Measurements from ENCODE around the gene GPC3. TPM values are rescaled to one million over a fixed set of nuclear protein-coding genes. Genes with fewer than 3 reads are reported as not detected.

Gene GPC3
- total RNA-seq, 1 experiment from 2014 or later = not detected

DNA sequence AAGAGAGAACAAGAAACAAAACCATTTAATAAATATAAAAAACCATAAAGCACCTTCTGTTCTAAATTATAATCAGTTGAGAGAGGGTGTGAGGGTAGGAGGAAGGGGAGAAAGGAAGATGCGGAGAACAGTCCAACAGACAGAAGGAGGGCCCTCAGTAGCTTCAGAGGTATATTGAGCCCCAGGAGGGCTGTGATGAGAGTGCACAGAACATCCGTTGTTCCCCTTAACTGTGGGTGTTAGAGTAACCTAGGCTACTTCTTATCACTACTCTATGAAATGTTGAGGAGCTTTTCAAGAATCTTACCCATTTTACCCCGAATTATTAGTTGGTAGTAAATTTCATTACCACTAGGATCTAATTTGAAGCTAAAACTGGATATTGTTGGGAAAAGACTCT is 13.8 kb downstream of the GPC3 start:
- intact Hi-C loops (cut with micrococcal nuclease; ENCODE audit: unreplicated experiment) = no loop called here
- H2AFZ ChIP-seq = no peak overlapping the region
- no peaks in the 10 kb centered on the region for H3K27me3 ChIP-seq (ENCODE audit: insufficient read depth, low read depth)
- no peaks in the 10 kb centered on the region for H3F3A ChIP-seq (ENCODE audit: insufficient read depth, low read depth)
- TF ChIP-seq, protein P1, sequence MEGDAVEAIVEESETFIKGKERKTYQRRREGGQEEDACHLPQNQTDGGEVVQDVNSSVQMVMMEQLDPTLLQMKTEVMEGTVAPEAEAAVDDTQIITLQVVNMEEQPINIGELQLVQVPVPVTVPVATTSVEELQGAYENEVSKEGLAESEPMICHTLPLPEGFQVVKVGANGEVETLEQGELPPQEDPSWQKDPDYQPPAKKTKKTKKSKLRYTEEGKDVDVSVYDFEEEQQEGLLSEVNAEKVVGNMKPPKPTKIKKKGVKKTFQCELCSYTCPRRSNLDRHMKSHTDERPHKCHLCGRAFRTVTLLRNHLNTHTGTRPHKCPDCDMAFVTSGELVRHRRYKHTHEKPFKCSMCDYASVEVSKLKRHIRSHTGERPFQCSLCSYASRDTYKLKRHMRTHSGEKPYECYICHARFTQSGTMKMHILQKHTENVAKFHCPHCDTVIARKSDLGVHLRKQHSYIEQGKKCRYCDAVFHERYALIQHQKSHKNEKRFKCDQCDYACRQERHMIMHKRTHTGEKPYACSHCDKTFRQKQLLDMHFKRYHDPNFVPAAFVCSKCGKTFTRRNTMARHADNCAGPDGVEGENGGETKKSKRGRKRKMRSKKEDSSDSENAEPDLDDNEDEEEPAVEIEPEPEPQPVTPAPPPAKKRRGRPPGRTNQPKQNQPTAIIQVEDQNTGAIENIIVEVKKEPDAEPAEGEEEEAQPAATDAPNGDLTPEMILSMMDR (conservative IDR thresholded peaks at IDR 0.05) = no peak
- TF ChIP-seq EZH2 (IDR thresholded peaks at IDR 0.05; ENCODE audit: low read depth) = no peak
- H3K9me3 ChIP-seq (ENCODE audit: insufficient read depth, low read depth) = no peaks in the 10 kb centered on the region
- no peak for DNase-seq
- CTCF ChIA-PET = no interaction called here
- H3K4me3 ChIP-seq = no peak overlapping the region
- POLR2A ChIA-PET (ENCODE audit: unreplicated experiment) = no interaction called here
- H3K9me2 ChIP-seq (ENCODE audit: insufficient read depth) = peaks cover 5% of the 10 kb centered on the region; the same call in 1 of the 2 replicates
- no peaks in the 10 kb centered on the region for H4K20me1 ChIP-seq (ENCODE audit: insufficient read depth)
- H3K27ac ChIP-seq = no peak overlapping the region
- H3K79me2 ChIP-seq (ENCODE audit: low read depth) = no peaks in the 10 kb centered on the region
- BruUV-seq (replicated peaks) = no TSS peak
- H3K36me3 ChIP-seq (ENCODE audit: low read depth) = no peaks in the 10 kb centered on the region
- H3K4me1 ChIP-seq (replicated peaks; ENCODE audit: insufficient read depth) = no peaks in the 10 kb centered on the region
- H3K4me2 ChIP-seq = no peak overlapping the region

DNA sequence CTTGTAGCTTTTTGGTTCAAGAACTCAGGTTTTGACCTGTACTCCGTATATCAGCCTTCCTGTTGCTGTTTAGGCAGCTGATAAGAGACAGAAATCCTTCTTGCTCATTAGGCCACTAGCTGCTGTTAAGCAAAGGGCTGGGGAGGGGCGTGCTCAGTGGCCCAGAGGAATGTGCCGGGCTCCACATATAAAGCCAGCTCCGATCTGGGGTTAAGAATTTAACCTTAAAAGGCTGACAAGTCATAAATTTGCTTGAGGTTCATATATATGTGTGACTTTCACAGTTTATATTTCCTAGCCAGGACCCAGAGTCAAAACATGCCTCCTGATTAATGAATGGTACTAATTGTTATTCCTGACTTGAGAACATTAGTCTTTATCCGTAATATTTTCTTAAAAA is 15.3 kb downstream of the GPC3 start:
- no peak overlapping the region for H3K4me2 ChIP-seq
- no TSS peak for BruUV-seq (replicated peaks)
- H3K4me1 ChIP-seq (replicated peaks; ENCODE audit: insufficient read depth) = no peaks in the 10 kb centered on the region
- H3K79me2 ChIP-seq (ENCODE audit: low read depth) = no peaks in the 10 kb centered on the region
- CTCF ChIA-PET = no interaction called here
- no peak overlapping the region for H3K27ac ChIP-seq
- H3K36me3 ChIP-seq (ENCODE audit: low read depth) = no peaks in the 10 kb centered on the region
- TF ChIP-seq EZH2 (IDR thresholded peaks at IDR 0.05; ENCODE audit: low read depth) = no peak
- TF ChIP-seq, protein P1 (conservative IDR thresholded peaks at IDR 0.05) = no peak
- H3K9me3 ChIP-seq (ENCODE audit: insufficient read depth, low read depth) = no peaks in the 10 kb centered on the region
- DNase-seq = no peak
- H2AFZ ChIP-seq = no peak overlapping the region
- H3K9me2 ChIP-seq (ENCODE audit: insufficient read depth) = peaks cover 5% of the 10 kb centered on the region; the same call in 1 of the 2 replicates
- no peaks in the 10 kb centered on the region for H3F3A ChIP-seq (ENCODE audit: insufficient read depth, low read depth)
- 0 out of 2 replicates have a peak, but pooled peaks cover 4% of the 10 kb centered on the region for H3K27me3 ChIP-seq (ENCODE audit: insufficient read depth, low read depth)
- POLR2A ChIA-PET (ENCODE audit: unreplicated experiment) = no interaction called here
- H3K4me3 ChIP-seq = no peak overlapping the region
- intact Hi-C loops (cut with micrococcal nuclease; ENCODE audit: unreplicated experiment) = no loop called here
- H4K20me1 ChIP-seq (ENCODE audit: insufficient read depth) = no peaks in the 10 kb centered on the region

DNA sequence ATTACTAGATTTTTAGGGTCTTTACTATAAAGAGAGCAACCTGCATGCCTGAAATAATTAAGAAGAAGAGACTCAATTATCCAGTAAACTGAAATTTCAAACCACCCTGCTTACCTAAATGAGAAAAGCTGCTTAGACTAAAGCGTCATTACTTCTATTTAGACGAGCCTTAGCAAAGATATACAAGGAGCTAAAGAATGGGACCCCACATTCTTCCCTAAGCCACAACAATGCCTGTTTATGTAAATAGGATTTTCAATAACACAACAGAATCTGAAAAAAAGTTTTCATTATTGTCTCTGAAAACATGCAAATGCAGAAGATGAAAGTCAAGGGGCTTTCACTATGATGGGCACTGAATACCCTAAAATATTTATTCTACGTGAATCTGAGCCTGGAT is 16.2 kb downstream of the GPC3 start:
- no peak for DNase-seq
- Histone ChIP-seq H3K9me3 (ENCODE audit: insufficient read depth, low read depth) (no peaks in the 10 kb centered on the region), H3K4me2 (no peak overlapping the region), H3K4me1 (replicated peaks; ENCODE audit: insufficient read depth) (no peaks in the 10 kb centered on the region), H2AFZ (no peak overlapping the region), H3K4me3 (no peak overlapping the region), H3K9me2 (ENCODE audit: insufficient read depth) (peaks cover 5% of the 10 kb centered on the region; the same call in 1 of the 2 replicates), H4K20me1 (ENCODE audit: insufficient read depth) (no peaks in the 10 kb centered on the region), H3K79me2 (ENCODE audit: low read depth) (no peaks in the 10 kb centered on the region), H3K36me3 (ENCODE audit: low read depth) (no peaks in the 10 kb centered on the region), H3K27me3 (ENCODE audit: insufficient read depth, low read depth) (0 out of 2 replicates have a peak, but pooled peaks cover 4% of the 10 kb centered on the region), H3F3A (ENCODE audit: insufficient read depth, low read depth) (no peaks in the 10 kb centered on the region), H3K27ac (no peak overlapping the region)
- BruUV-seq (replicated peaks) = no TSS peak
- POLR2A ChIA-PET (ENCODE audit: unreplicated experiment) = no interaction called here
- CTCF ChIA-PET = no interaction called here
- intact Hi-C loops (cut with micrococcal nuclease; ENCODE audit: unreplicated experiment) = no loop called here
- no peak for TF ChIP-seq EZH2 (IDR thresholded peaks at IDR 0.05; ENCODE audit: low read depth)
- TF ChIP-seq, protein P1 (conservative IDR thresholded peaks at IDR 0.05) = no peak
